GM12891 (cell line): Measurements from ENCODE around the gene PDE6C.

ENCODE experiments used
- PAX5 ChIP-seq: IDR thresholded peaks from 2 replicates; pipeline ENCODE4 v1.6.1; 2011; ENCODE audit warnings: low read length, moderate library complexity, mild to moderate bottlenecking; ENCODE audit not compliant: insufficient read depth, severe bottlenecking
- POLR2A ChIP-seq: IDR thresholded peaks from 2 replicates; pipeline ENCODE4 v1.6.1; 2011; ENCODE audit warnings: low read depth, low read length, control low read depth
- POLR2AphosphoS5 ChIP-seq: IDR thresholded peaks from 2 replicates; pipeline ENCODE4 v1.6.1; 2011; ENCODE audit warnings: low read depth, low read length, control low read depth
- POU2F2 ChIP-seq: IDR thresholded peaks from 2 replicates; pipeline ENCODE4 v1.6.1; 2011; ENCODE audit warnings: low read depth, mild to moderate bottlenecking, control low read depth, low read length, moderate library complexity
- SPI1 ChIP-seq: IDR thresholded peaks from 2 replicates; pipeline ENCODE4 v1.6.1; 2011; ENCODE audit warnings: low read depth, low read length, control low read depth
- TAF1 ChIP-seq: IDR thresholded peaks from 2 replicates; pipeline ENCODE4 v1.6.1; 2011; ENCODE audit warnings: low read depth, low read length, control low read depth

- no peak for TF ChIP-seq TAF1
- TF ChIP-seq POLR2A = no peak
- TF ChIP-seq POLR2AphosphoS5 = no peak
- no peak for TF ChIP-seq SPI1
- no peak for TF ChIP-seq PAX5
- TF ChIP-seq POU2F2 = no peak
These were observed 8.6 kb downstream of the PDE6C start for GRCh38 chr10:93620925-93621324.
